Gastrocnemius medialis (tissue), 4 donors: ENCODE measurements around the gene RNF19B. TPM values are rescaled to one million over a fixed set of nuclear protein-coding genes. Genes with fewer than 3 reads are reported as not detected.

ENCODE experiments used
- ATAC-seq, 2 donors: fragments of 150-250 bp; one replicate each; pipeline ENCODE4 v1.9.1; 2016
- DNase-seq, 2 donors: peaks; one replicate each; pipeline ENCODE4 v3.0.0-alpha.2; 2019
- H3K27ac ChIP-seq, 4 donors: fragments of 200-600 bp; sonication (generic); 1 replicate in 1 of 4; 2 replicates in 3 of 4; pipeline ENCODE4 v1.5.1; 2016 to 2018; ENCODE audit warnings: mild to moderate bottlenecking in 2 of 4, moderate library complexity in 1 of 4
- H3K27me3 ChIP-seq, 3 donors: fragments of 200-600 bp; sonication (generic) in 2 of 3; 1 replicate in 1 of 3; 2 replicates in 2 of 3; pipeline versions ENCODE4 v1.5.1 to v1.6.0; 2016 to 2019; ENCODE audit warnings: mild to moderate bottlenecking in 1 of 3, moderate library complexity in 1 of 3
- H3K36me3 ChIP-seq, 2 donors: fragments of 200-600 bp; sonication (generic) in 1 of 2; one replicate each; pipeline ENCODE4 v1.5.1; 2017 to 2018
- H3K4me1 ChIP-seq, 2 donors: fragments of 200-600 bp; sonication (generic) in 1 of 2; one replicate each; pipeline ENCODE4 v1.5.1; 2016 to 2017; ENCODE audit warnings: mild to moderate bottlenecking in 2 of 2
- H3K4me3 ChIP-seq, 4 donors: fragments of 200-600 bp; sonication (generic) in 3 of 4; 1 replicate in 1 of 4; 2 replicates in 3 of 4; pipeline ENCODE4 v1.5.1; 2016 to 2019; ENCODE audit warnings: mild to moderate bottlenecking in 2 of 4
- H3K9me3 ChIP-seq, 3 donors: fragments of 200-600 bp; sonication (generic) in 2 of 3; 1 replicate in 1 of 3; 2 replicates in 2 of 3; pipeline ENCODE4 v1.5.1; 2016 to 2019
- POLR2A ChIP-seq, 2 donors: fragments of 450-650 bp; IDR thresholded peaks; one replicate each; pipeline ENCODE4 v1.6.1; 2017; ENCODE audit warnings: antibody characterized with exemption in 2 of 2, mild to moderate bottlenecking in 2 of 2, moderate library complexity in 2 of 2
- in situ Hi-C, 4 donors: fragments of 200-750 bp; cut with MboI; loops; one replicate each; pipeline versions ENCODE4 v1.15.0 to v1.8.0; 2017; ENCODE audit warnings: low sequenced_read_pairs in 4 of 4
- intact Hi-C: fragments of 100-400 bp; cut with DNase I; formaldehyde crosslinking; loops from one replicate; pipeline ENCODE4 v1.15.1; 2023; ENCODE audit warnings: low total_unique reads
- total RNA-seq, 4 donors: library from RNA; depleted of rRNA; stranded (reverse); fragments of >200 nt; gene quantifications; one replicate each; pipeline versions ENCODE4 v1.1.0 to v1.2.3, GENCODE V29; 2016
- TF ChIP-seq, protein P1 (sequence below), 5 experiments: fragments of 450-650 bp in 3 of 5; fragments of 200-600 bp in 2 of 5; sonication (generic) in 2 of 5; IDR thresholded peaks in 4 of 5; conservative IDR thresholded peaks in 1 of 5; 1 replicate in 4 of 5; 2 replicates in 1 of 5; pipeline ENCODE4 v1.5.1; 2016 to 2019; ENCODE audit warnings: antibody characterized with exemption in 5 of 5, mild to moderate bottlenecking in 3 of 5, moderate library complexity in 3 of 5

RNF19B gene
- total RNA-seq, 4 donors from 2014 or later = 22.7 to 34.4 (median 28.6) TPM

DNA sequence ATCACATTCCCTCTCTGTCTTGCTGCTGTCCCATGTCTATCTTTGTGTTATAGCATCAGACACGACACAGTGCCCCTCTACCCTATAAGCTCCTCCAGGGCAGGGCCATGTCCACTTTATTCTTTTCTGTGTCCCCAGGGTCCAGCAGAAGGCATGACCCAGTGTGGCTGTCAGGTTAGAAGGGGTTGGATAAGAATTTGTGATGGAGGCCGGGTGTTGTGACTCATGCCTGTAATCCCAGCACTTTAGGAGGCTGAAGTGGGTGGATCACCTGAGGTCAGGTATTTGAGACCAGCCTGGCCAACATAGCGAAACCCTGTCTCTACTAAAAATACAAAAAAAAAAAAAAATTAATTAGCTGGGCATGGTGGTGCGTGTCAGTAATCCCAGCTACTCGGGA lies 26.3 kb upstream of the RNF19B start:
- in situ Hi-C loops (no loop called here), intact Hi-C loops (no loop called here)
- H3K27me3 ChIP-seq = no peaks in the 10 kb centered on the region
- H3K4me1 ChIP-seq = peaks cover 27 to 35% of the 10 kb centered on the region in 2 donors
- DNase-seq (no peak), ATAC-seq (no peak)
- H3K27ac ChIP-seq = no peak overlapping the region
- H3K4me3 ChIP-seq = no peak overlapping the region
- TF ChIP-seq, protein P1, sequence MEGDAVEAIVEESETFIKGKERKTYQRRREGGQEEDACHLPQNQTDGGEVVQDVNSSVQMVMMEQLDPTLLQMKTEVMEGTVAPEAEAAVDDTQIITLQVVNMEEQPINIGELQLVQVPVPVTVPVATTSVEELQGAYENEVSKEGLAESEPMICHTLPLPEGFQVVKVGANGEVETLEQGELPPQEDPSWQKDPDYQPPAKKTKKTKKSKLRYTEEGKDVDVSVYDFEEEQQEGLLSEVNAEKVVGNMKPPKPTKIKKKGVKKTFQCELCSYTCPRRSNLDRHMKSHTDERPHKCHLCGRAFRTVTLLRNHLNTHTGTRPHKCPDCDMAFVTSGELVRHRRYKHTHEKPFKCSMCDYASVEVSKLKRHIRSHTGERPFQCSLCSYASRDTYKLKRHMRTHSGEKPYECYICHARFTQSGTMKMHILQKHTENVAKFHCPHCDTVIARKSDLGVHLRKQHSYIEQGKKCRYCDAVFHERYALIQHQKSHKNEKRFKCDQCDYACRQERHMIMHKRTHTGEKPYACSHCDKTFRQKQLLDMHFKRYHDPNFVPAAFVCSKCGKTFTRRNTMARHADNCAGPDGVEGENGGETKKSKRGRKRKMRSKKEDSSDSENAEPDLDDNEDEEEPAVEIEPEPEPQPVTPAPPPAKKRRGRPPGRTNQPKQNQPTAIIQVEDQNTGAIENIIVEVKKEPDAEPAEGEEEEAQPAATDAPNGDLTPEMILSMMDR (IDR thresholded peaks at IDR 0.05 in 4 of 5, conservative IDR thresholded peaks at IDR 0.05 in 1 of 5) = no peak
- no peak for TF ChIP-seq POLR2A (IDR thresholded peaks at IDR 0.05)
- H3K36me3 ChIP-seq = no peaks in the 10 kb centered on the region
- H3K9me3 ChIP-seq = no peaks in the 10 kb centered on the region

DNA sequence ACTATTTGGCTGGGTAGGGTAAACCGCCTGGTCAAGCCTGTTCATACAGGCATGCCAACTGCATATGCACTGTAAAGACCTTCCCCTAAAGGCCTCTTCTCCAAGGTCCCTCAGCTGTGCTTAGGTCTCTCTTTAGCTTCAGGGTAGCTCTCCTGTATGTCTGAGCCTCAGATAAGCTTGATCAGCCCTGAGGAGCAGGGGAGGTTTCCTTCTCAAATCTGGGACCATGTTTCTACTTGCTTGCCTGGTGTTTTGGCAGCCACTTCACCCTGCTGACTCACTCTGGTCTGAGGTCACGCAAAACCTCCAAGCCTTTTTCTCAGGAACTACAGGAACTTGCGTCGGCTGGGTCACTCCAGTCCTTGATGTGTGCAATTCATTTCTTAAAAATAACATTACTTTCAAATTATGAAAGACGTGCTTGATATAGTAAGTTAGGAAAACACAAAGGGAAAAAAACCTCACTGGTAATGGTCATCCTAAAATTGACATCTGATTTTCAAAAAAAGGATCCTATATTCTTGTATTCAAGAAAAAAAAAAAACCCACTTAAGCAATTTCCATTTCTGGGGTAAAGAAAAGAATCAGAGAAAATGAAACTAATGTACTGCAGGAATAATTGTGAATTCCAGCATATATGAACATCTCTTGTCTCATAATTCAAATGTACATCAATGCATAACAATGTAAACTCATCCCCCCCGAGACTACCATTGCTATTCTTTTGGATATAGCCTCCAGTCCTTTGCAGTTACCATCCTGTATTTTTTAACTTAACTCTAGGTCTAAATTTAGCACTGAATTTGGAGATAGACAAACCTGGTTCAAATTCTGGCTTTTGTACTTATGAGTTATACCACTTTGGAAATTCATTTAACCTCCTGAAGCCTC lies 24.8 kb upstream of the RNF19B start:
- ATAC-seq (peak; percentile 66 to 78), DNase-seq (peak; percentile 38 to 72)
- Histone ChIP-seq H3K27me3 (no peaks in the 10 kb centered on the region), H3K4me3 (no peak overlapping the region), H3K4me1 (peaks cover 27 to 34% of the 10 kb centered on the region in 2 donors), H3K9me3 (no peaks in the 10 kb centered on the region), H3K27ac (peak overlapping the region; percentile 11 to 63 (median 46)), H3K36me3 (no peaks in the 10 kb centered on the region)
- in situ Hi-C loops = no loop called here
- TF ChIP-seq, protein P1 (IDR thresholded peaks at IDR 0.05 in 4 of 5, conservative IDR thresholded peaks at IDR 0.05 in 1 of 5) = no peak
- no peak for TF ChIP-seq POLR2A (IDR thresholded peaks at IDR 0.05)
- intact Hi-C loops = no loop called here

DNA sequence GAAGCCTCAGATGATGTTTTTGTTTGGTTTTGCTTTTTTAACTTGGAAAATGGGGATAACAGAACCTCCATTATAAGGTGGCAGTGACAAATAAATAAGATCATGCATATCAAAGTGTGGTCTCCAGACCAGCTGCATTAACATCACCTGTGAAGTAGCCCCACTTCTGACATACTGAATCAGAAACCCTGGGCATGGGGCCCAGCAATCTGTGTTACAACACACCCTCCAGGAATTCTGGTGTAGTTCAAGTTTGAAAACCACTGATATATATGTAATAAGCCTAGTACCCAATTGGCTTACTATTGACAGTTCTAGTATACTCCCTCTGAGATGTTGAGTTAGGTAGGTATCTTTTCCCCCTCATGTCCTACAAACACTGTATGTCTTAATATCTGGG lies 24.1 kb upstream of the RNF19B start:
- DNase-seq (peak in 1 of 2 donors; percentile 38), ATAC-seq (no peak)
- peaks cover 27% of the 10 kb centered on the region in 2 donors for H3K4me1 ChIP-seq
- no peak overlapping the region for H3K4me3 ChIP-seq
- H3K27ac ChIP-seq = peak overlapping the region; percentile 11 to 63 (median 46)
- H3K27me3 ChIP-seq = no peaks in the 10 kb centered on the region
- no peaks in the 10 kb centered on the region for H3K9me3 ChIP-seq
- intact Hi-C loops (no loop called here), in situ Hi-C loops (no loop called here)
- TF ChIP-seq POLR2A (IDR thresholded peaks at IDR 0.05) = no peak
- TF ChIP-seq, protein P1 (IDR thresholded peaks at IDR 0.05 in 4 of 5, conservative IDR thresholded peaks at IDR 0.05 in 1 of 5) = no peak
- H3K36me3 ChIP-seq = no peaks in the 10 kb centered on the region

DNA sequence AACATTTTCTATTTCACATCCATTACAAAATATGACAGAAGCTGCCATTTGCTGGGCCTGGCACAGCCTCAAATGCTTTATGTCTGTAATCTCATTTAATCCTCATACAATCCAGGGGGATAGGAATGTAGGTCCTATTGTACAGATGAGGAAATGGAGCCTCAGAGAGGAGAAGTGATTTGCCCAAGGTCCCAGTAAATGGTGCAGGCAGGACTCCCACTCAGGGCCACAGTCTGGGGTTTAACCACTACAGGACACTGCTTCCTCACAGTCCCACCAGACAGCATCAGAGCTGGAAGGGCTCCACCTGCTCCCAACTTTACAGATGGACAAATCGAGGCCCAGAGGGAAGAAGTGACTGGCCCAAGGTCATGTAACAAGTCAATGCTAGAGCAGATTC lies 20.6 kb upstream of the RNF19B start:
- H3K27ac ChIP-seq = no peak overlapping the region
- intact Hi-C loops = no loop called here
- H3K4me1 ChIP-seq = peaks cover 19 to 20% of the 10 kb centered on the region in 2 donors

More for the DNA sequence above, 20.6 kb upstream of the RNF19B start:
- DNase-seq (no peak), ATAC-seq (no peak)
- Histone ChIP-seq H3K36me3 (no peaks in the 10 kb centered on the region), H3K9me3 (no peaks in the 10 kb centered on the region), H3K27me3 (no peaks in the 10 kb centered on the region), H3K4me3 (no peak overlapping the region)
- in situ Hi-C loops = no loop called here
- TF ChIP-seq POLR2A (IDR thresholded peaks at IDR 0.05) = no peak
- TF ChIP-seq, protein P1 (IDR thresholded peaks at IDR 0.05 in 4 of 5, conservative IDR thresholded peaks at IDR 0.05 in 1 of 5) = no peak
